ENCODE data around the gene FADS1. TPM values are rescaled to one million over a fixed set of nuclear protein-coding genes. Genes with fewer than 3 reads are reported as not detected.

Gene FADS1
- total and polyA plus RNA-seq, 8 donors = 21.5 to 161 (median 36.1) TPM

DNA sequence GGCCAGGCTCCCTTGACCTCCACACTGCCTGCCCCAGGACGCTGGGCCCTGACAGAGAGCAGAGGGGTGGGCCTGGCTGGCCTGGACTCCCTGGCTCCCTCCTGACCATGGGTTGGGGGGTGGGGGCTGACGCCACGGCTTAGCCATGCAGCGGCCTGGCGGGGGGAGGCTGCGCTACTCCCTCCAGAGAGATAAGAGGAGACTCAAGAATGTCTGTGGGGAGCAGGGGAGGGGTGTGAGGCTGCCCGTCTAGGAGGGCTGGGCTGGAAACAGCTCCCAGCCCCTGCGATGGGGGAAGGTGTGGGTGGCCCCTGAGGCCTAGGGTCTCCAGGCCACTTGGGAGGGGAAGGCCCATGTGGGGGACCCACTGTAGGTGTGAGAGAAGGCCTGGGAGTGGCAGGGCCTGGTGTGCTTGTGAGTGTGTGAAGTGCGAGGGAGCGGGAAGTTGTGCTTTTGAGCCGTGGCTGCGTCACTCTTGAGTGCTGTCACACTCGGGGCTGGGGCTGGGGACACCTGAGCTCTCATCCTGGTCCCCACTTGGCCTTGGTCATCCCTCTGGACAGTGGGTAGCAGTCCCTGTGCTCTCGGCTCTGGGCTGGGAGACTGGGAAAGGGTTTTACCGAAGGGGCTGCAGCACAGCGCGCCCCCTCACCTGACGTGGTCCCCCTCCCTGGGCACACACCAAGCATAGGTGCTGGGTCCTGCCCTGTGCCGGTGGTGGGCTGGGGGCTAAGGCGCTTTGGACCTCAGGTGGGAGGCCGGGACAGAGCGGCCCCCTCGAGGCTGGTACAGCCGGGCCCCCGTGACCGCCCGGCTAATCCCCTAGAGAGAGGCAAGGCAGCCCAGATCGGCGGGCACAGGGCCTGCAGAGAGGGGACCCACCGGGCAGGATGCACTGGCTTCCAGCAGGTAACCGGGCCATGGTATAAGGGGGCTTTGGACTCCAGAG, 62.0 kb downstream of the FADS1 start:
- peak in 2 of 4 donors; percentile 51 to 81 for DNase-seq
- Histone ChIP-seq H3K27ac (no peak overlapping the region), H3K4me3 (peak overlapping the region in 1 of 2 donors; percentile 1), H3K27me3 (peaks cover 0 to 41% of the 10 kb centered on the region in 2 donors), H3K36me3 (no peaks in the 10 kb centered on the region), H3K4me1 (peaks cover 3 to 12% of the 10 kb centered on the region in 2 donors), H3K9me3 (no peaks in the 10 kb centered on the region)
- TF ChIP-seq, protein P1, sequence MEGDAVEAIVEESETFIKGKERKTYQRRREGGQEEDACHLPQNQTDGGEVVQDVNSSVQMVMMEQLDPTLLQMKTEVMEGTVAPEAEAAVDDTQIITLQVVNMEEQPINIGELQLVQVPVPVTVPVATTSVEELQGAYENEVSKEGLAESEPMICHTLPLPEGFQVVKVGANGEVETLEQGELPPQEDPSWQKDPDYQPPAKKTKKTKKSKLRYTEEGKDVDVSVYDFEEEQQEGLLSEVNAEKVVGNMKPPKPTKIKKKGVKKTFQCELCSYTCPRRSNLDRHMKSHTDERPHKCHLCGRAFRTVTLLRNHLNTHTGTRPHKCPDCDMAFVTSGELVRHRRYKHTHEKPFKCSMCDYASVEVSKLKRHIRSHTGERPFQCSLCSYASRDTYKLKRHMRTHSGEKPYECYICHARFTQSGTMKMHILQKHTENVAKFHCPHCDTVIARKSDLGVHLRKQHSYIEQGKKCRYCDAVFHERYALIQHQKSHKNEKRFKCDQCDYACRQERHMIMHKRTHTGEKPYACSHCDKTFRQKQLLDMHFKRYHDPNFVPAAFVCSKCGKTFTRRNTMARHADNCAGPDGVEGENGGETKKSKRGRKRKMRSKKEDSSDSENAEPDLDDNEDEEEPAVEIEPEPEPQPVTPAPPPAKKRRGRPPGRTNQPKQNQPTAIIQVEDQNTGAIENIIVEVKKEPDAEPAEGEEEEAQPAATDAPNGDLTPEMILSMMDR (IDR thresholded peaks at IDR 0.05) = no peak
- intact Hi-C loops (cut with DNase I) = no loop called here
- ATAC-seq = peak; percentile 36

DNA sequence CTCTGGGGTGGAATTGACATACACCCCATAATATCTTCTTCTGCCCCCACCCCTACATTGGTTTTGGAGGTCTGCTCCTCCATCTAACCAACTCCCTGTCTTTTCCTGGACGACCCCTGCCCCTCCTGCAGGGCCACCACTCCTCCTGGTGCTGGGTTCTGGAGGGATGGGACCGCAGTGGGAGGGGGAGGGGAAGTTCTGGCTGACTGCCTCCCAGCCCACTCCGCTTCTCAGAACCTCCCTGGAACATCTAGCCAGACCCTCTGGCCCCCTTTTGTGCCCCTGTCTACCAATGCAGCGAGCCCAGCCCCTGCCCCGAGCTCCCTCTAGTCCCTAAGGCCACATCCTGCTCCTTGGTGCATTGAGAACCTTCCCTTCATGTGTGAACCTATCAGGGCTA, 63.1 kb downstream of the FADS1 start:
- H3K27me3 ChIP-seq = peaks cover 0 to 44% of the 10 kb centered on the region in 2 donors
- peaks cover 3 to 12% of the 10 kb centered on the region in 2 donors for H3K4me1 ChIP-seq
- ATAC-seq (no peak), DNase-seq (no peak)
- TF ChIP-seq, protein P1 (IDR thresholded peaks at IDR 0.05) = no peak
- intact Hi-C loops (cut with DNase I) = no loop called here
- H3K27ac ChIP-seq = no peak overlapping the region
- peak overlapping the region in 1 of 2 donors; percentile 34 for H3K4me3 ChIP-seq
- no peaks in the 10 kb centered on the region for H3K9me3 ChIP-seq
- no peaks in the 10 kb centered on the region for H3K36me3 ChIP-seq

DNA sequence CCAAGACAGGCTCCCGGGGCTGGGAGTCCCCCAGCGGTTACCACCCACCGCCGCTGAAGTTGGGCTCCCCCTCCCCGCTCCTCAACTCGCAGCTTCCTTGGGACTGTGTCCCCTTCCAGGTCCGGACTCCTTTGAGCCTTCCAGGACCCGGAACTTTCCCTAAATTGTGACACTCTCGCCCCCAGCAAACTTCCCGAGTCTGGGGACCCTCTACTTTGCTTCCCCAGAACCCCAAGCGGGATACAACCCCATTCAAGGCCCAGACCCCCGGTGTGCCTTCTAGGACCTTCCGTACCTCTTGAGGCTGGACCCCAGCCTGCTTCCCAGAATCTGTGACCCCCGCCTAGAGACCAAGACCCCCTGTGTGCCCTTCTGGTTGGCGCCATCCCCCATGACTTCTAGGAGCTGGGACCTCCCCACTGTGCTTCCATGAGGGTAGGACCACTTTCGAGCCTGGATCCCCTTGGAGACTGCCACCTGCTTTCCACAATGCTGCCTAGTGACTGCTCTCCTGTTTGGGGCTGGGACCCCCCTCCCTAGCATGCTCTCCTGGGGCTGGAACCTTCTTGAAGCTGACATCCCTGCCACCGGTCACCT, 63.8 kb downstream of the FADS1 start:
- ATAC-seq (no peak), DNase-seq (no peak)
- peaks cover 0 to 44% of the 10 kb centered on the region in 2 donors for H3K27me3 ChIP-seq
- intact Hi-C loops (cut with DNase I) = no loop called here
- TF ChIP-seq, protein P1 (IDR thresholded peaks at IDR 0.05) = no peak
- peaks cover 3 to 13% of the 10 kb centered on the region in 2 donors for H3K4me1 ChIP-seq
- H3K27ac ChIP-seq = no peak overlapping the region
- no peaks in the 10 kb centered on the region for H3K36me3 ChIP-seq
- no peaks in the 10 kb centered on the region for H3K9me3 ChIP-seq
- H3K4me3 ChIP-seq = peak overlapping the region; percentile 27 to 34

DNA sequence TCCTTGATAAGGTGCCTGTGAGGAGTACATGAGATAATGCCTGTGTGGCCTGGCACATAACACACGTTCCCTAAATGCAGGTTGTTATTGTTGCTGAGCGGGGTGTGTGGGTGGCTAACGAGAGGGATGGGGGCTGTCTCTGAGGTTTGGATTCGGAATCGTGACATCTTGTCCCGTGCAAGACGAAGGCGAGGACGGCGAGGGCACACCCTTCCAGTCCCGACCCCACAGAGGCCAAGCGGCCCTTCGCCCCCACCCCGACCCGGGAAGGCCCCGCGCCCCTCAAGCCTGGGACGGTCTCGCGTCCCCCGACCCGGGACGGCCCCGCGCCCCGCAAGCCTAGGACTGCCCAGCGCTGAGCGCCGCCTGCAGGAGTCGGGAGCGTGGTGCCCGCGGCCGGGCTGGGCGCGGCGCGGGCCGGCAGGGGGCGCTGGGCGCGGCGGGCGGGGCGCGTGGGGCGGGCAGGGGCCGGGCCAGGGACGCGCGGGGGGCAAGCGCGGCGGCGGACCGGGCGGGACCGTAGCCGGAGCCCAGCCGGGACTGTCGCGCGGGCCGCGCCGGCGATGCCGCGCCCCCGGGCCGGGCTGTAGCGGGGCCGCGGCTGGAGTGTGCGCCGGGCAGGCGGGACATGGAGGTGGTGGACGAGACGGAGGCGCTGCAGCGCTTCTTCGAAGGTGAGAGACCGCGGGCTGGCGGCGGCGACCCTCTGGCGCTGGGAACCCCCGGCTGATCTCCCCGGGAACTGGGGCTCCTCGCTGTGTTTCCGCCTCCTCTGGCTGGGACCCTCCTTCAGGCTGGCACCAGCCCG, 64.5 kb downstream of the FADS1 start, which contains the start of gene MYRF:
Gene MYRF (plus strand): TSS at position 520 of the 808 bp plus-strand sequence. CDS start 109 bp downstream, at position 629.
- Histone ChIP-seq H3K36me3 (no peaks in the 10 kb centered on the region), H3K9me3 (no peaks in the 10 kb centered on the region), H3K27ac (no peak within 1 kb of the TSS), H3K4me1 (peaks cover 3 to 18% of the 10 kb centered on the region in 2 donors), H3K27me3 (peaks cover 0 to 44% of the 10 kb centered on the region in 2 donors), H3K4me3 (peak within 1 kb of the TSS; percentile 27 to 34)
- ATAC-seq (peak; percentile 69), DNase-seq (peak; percentile 37 to 89 (median 46))
- intact Hi-C loops (cut with DNase I) = no loop called here
- TF ChIP-seq, protein P1 (IDR thresholded peaks at IDR 0.05) = peak; percentile 16 to 43

Data from left lung (tissue), 10 donors.